ENCODE data around the gene IL1RN.

GRCh38 chr2:113149553-113150257 is 22.3 kb downstream of the IL1RN start:
- TF ChIP-seq CTCF (IDR thresholded peaks at IDR 0.05; ENCODE audit: low read length) (no peak), EZH2 (optimal IDR thresholded peaks at IDR 0.05; ENCODE audit: low read depth, low read length) (no peak), EZH2phosphoT487 (IDR thresholded peaks at IDR 0.05; ENCODE audit: low read length) (no peak)
